Activated CD4-positive, alpha-beta T cell treated with anti-CD3 and anti-CD28 coated beads, Interleukin-2, amount 10 ng/mL, durations not matched to agents 24 days and 14 days (primary cell): ENCODE measurements around the gene L2HGDH. TPM values are rescaled to one million over a fixed set of nuclear protein-coding genes. Genes with fewer than 3 reads are reported as not detected.
"Not testable (repeated sequence)": the region's sequence is repeated elsewhere in the genome, so short reads cannot be mapped to it uniquely, and the experiment has no call there.

Experiments used
- DNase-seq: peaks from one replicate; pipeline ENCODE4 v3.0.0; 2022
- H3K27ac Mint-ChIP-seq: one replicate; pipeline ENCODE4 v1.8.0; 2022; ENCODE audit warnings: mild to moderate bottlenecking, mixed read lengths
- H3K27me3 Mint-ChIP-seq: one replicate; pipeline ENCODE4 v1.8.0; 2022; ENCODE audit warnings: mixed read lengths
- H3K36me3 Mint-ChIP-seq: one replicate; pipeline ENCODE4 v1.8.0; 2022; ENCODE audit warnings: low read depth, mild to moderate bottlenecking, mixed read lengths
- H3K4me1 Mint-ChIP-seq: one replicate; pipeline ENCODE4 v1.8.0; 2021; ENCODE audit warnings: mixed read lengths
- H3K4me3 Mint-ChIP-seq: one replicate; pipeline ENCODE4 v1.8.0; 2022; ENCODE audit warnings: mild to moderate bottlenecking, moderate library complexity, mixed read lengths
- H3K9me3 Mint-ChIP-seq: one replicate; pipeline ENCODE4 v1.8.0; 2021; ENCODE audit warnings: mixed read lengths
- intact Hi-C: fragments of 100-400 bp; cut with micrococcal nuclease; formaldehyde crosslinking; loops from one replicate; pipeline ENCODE4 v1.15.1; 2023
- total RNA-seq: library from RNA; stranded (reverse); gene quantifications from 2 replicates; pipeline ENCODE4 v1.2.3, GENCODE V29; 2022

L2HGDH gene
- 16.8 and 18.0 TPM in 2 replicates for total RNA-seq

DNA sequence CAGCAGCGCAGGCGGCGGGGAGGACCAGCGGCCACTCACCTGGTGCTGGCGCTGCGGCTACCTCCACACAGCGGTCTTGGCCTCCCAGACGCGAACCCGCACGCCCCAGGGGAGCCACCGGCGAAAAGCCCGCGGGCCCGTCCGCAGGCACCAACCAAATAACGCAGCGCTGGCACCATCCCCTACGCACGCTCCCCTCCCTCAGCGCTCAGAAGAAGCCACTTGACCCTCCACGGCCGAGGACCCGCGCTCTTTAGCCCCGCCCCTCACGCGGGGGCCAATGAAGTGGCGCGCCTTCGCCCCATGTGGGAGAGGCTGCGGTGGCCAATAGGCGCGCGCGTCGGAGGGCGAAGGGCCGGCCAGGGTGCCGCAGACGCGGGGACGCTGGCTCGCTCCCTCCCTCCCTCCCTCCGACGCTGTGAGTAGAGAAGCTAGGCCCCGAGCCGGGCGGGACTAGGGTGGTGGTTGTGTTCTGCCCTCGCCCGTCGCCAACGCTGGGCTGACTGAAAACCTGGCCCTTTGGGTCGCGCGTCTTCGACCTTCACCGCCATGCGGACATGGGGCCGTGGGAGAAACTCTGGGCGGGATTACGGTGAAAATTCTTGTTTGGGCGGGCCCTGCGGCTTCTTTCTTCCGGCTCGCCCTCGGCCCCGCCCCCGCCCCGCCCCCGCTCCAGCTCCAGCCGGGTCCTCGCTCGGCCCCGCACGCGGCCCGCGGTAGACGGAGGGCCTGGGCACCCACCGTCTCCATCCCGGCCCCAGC lies at the start of gene L2HGDH, which contains the start of gene DMAC2L:
TSS of gene L2HGDH (minus strand) at position 258 of the 762 bp plus-strand sequence. CDS start at position 179, 79 bp downstream.
TSS of gene DMAC2L (plus strand) at position 353 of the 762 bp plus-strand sequence. CDS start 9,164 bp downstream, outside the sequence.
- H3K4me1 Mint-ChIP-seq: peaks cover 39% of the 10 kb centered on the region
- peak within 1 kb of the TSS; percentile 99 for H3K27ac Mint-ChIP-seq
- H3K9me3 Mint-ChIP-seq: no peaks in the 10 kb centered on the region
- H3K36me3 Mint-ChIP-seq: peaks cover 33% of the 10 kb centered on the region
- H3K4me3 Mint-ChIP-seq: peak within 1 kb of the TSS; percentile 96
- intact Hi-C loops: loop anchor here (1.0 to 5.0 kb wide), 10 partner anchors 9 to 678 kb away; partner anchors contain the start of genes KLHDC2, NIN, SOS2 and VCPKMT
- no peaks in the 10 kb centered on the region for H3K27me3 Mint-ChIP-seq
- peak; percentile 98 for DNase-seq

GRCh38 chr14:50360851-50361250 lies 48.8 kb upstream of the L2HGDH start:
- Mint-ChIP-seq H3K36me3 (peaks cover 23% of the 10 kb centered on the region), H3K4me3 (no peak overlapping the region), H3K27me3 (no peaks in the 10 kb centered on the region), H3K27ac (no peak overlapping the region), H3K4me1 (peaks cover 18% of the 10 kb centered on the region), H3K9me3 (no peaks in the 10 kb centered on the region)
- intact Hi-C loops: no loop called here
- no peak for DNase-seq

- no peak overlapping the region for H3K4me3 Mint-ChIP-seq
- H3K27me3 Mint-ChIP-seq: no peaks in the 10 kb centered on the region
- no peaks in the 10 kb centered on the region for H3K9me3 Mint-ChIP-seq
- peaks cover 27% of the 10 kb centered on the region for H3K36me3 Mint-ChIP-seq
- H3K4me1 Mint-ChIP-seq: peaks cover 18% of the 10 kb centered on the region
- intact Hi-C loops: no loop called here
- no peak overlapping the region for H3K27ac Mint-ChIP-seq
- DNase-seq: no peak
These were observed 48.1 kb upstream of the L2HGDH start for GRCh38 chr14:50360093-50360492.

GRCh38 chr14:50359631-50360030 lies 47.6 kb upstream of the L2HGDH start:
- Mint-ChIP-seq H3K27me3 (no peaks in the 10 kb centered on the region), H3K4me3 (no peak overlapping the region), H3K27ac (no peak overlapping the region), H3K36me3 (peaks cover 27% of the 10 kb centered on the region), H3K9me3 (no peaks in the 10 kb centered on the region), H3K4me1 (peaks cover 18% of the 10 kb centered on the region)
- DNase-seq: no peak
- intact Hi-C loops: no loop called here

DNA sequence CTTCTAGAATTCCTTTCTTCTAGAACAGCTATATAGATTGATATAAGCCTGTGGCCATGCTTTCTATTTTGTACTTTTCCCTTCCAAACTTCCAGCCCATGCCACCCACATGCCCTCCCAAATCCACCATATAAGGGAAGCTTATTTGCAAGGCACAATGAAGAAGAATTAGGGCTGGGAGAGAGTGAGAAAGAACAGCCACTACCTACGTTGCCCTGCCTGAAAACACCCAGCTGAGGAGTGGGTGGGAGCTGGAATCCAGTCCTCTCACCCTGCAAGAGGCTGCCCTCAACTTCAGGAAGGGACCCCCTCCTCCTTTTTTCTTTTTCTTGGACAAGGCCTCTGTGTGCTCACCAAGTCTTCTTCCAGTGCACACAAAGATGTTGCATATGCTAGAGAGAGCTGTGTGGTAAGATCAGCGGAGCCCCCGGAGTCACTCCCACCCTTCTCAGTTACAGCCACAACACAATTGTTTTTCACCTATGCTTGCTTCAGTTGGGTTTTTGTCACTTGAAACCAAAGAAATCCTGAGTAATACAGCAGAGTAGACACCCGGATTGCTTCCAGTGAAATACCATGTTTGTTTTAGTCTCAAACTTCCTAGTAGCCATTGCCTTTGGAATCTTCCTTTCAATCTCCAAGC lies 45.8 kb upstream of the L2HGDH start:
- DNase-seq: no peak
- no peak overlapping the region for H3K27ac Mint-ChIP-seq
- intact Hi-C loops: no loop called here
- peaks cover 7% of the 10 kb centered on the region for H3K4me1 Mint-ChIP-seq
- no peaks in the 10 kb centered on the region for H3K27me3 Mint-ChIP-seq
- peaks cover 27% of the 10 kb centered on the region for H3K36me3 Mint-ChIP-seq
- H3K9me3 Mint-ChIP-seq: no peaks in the 10 kb centered on the region
- H3K4me3 Mint-ChIP-seq: no peak overlapping the region

- Mint-ChIP-seq H3K36me3 (peaks cover 25% of the 10 kb centered on the region), H3K4me3 (no peak overlapping the region), H3K27ac (no peak overlapping the region), H3K4me1 (peaks cover 2% of the 10 kb centered on the region), H3K9me3 (no peaks in the 10 kb centered on the region), H3K27me3 (no peaks in the 10 kb centered on the region)
- intact Hi-C loops: no loop called here
- no peak for DNase-seq
These were observed 45.1 kb upstream of the L2HGDH start for GRCh38 chr14:50357124-50357523.

- DNase-seq, H3K4me1 Mint-ChIP-seq, H3K4me3 Mint-ChIP-seq, H3K27me3 Mint-ChIP-seq, H3K9me3 Mint-ChIP-seq, H3K27ac Mint-ChIP-seq, intact Hi-C loops: not testable (repeated sequence)
- H3K36me3 Mint-ChIP-seq: peaks cover 25% of the 10 kb centered on the region
These were observed 44.3 kb upstream of the L2HGDH start for GRCh38 chr14:50356283-50356682.

- no peak overlapping the region for H3K27ac Mint-ChIP-seq
- no peaks in the 10 kb centered on the region for H3K27me3 Mint-ChIP-seq
- H3K9me3 Mint-ChIP-seq: no peaks in the 10 kb centered on the region
- DNase-seq: no peak
- H3K4me1 Mint-ChIP-seq: peaks cover 3% of the 10 kb centered on the region
- no peak overlapping the region for H3K4me3 Mint-ChIP-seq
- intact Hi-C loops: no loop called here
- H3K36me3 Mint-ChIP-seq: peaks cover 25% of the 10 kb centered on the region
These were observed 43.7 kb upstream of the L2HGDH start for GRCh38 chr14:50355692-50356091.

GRCh38 chr14:50354527-50354926 lies 42.5 kb upstream of the L2HGDH start:
- no peak for DNase-seq
- H3K27me3 Mint-ChIP-seq: no peaks in the 10 kb centered on the region
- H3K4me3 Mint-ChIP-seq: no peak overlapping the region
- H3K27ac Mint-ChIP-seq: no peak overlapping the region
- peaks cover 25% of the 10 kb centered on the region for H3K36me3 Mint-ChIP-seq
- no peaks in the 10 kb centered on the region for H3K9me3 Mint-ChIP-seq
- H3K4me1 Mint-ChIP-seq: peaks cover 2% of the 10 kb centered on the region
- intact Hi-C loops: no loop called here

GRCh38 chr14:50353126-50353525 lies 41.1 kb upstream of the L2HGDH start:
- Mint-ChIP-seq H3K4me1 (peaks cover 2% of the 10 kb centered on the region), H3K27ac (no peak overlapping the region), H3K9me3 (no peaks in the 10 kb centered on the region), H3K4me3 (no peak overlapping the region), H3K36me3 (peaks cover 18% of the 10 kb centered on the region), H3K27me3 (peaks cover 2% of the 10 kb centered on the region)
- no peak for DNase-seq
- intact Hi-C loops: no loop called here

DNA sequence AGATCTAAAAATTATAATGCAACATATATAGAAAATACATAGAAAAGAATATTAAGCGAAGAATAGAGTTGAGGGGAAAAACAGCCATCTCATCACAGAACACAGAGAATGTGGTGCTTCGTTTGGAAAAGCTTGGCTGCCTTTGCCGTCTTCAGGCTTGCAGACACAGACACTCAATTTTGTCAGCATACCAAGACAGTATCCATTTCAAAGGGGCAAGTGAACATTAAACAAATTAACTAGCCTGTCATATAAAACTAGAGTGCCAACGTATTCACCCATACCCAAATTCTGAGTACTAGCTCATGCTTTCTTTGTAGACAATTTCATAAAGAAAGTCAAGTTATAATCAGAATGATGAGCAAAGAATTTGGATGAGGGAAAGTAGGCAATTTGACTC lies 40.6 kb upstream of the L2HGDH start:
- DNase-seq: no peak
- Mint-ChIP-seq H3K36me3 (peaks cover 14% of the 10 kb centered on the region), H3K4me3 (no peak overlapping the region), H3K4me1 (peaks cover 2% of the 10 kb centered on the region), H3K9me3 (no peaks in the 10 kb centered on the region), H3K27me3 (peaks cover 6% of the 10 kb centered on the region), H3K27ac (no peak overlapping the region)
- intact Hi-C loops: no loop called here

DNA sequence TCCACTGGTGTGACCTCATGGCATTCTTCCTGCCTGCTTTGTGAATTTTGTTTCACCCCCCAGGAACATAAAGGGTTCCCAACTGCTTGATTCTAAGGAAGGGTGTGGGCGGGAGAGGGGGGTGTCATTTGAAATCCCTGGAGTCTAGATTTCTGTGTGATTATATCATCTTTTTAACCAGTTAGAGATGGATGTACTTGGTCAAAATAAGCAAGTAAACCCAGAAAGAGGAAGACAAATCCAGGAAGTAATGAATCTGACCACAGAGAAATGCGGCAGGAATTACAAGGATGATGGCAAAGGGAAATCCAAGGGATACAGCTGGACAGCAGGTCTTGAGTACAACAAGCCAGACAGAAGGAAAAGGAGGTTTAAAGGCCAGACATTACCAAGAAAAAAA lies 38.9 kb upstream of the L2HGDH start:
- peaks cover 9% of the 10 kb centered on the region for H3K27me3 Mint-ChIP-seq
- intact Hi-C loops: no loop called here
- peaks cover 4% of the 10 kb centered on the region for H3K4me1 Mint-ChIP-seq
- H3K36me3 Mint-ChIP-seq: peaks cover 5% of the 10 kb centered on the region
- DNase-seq: no peak
- no peak overlapping the region for H3K27ac Mint-ChIP-seq
- H3K9me3 Mint-ChIP-seq: no peaks in the 10 kb centered on the region
- H3K4me3 Mint-ChIP-seq: no peak overlapping the region

DNA sequence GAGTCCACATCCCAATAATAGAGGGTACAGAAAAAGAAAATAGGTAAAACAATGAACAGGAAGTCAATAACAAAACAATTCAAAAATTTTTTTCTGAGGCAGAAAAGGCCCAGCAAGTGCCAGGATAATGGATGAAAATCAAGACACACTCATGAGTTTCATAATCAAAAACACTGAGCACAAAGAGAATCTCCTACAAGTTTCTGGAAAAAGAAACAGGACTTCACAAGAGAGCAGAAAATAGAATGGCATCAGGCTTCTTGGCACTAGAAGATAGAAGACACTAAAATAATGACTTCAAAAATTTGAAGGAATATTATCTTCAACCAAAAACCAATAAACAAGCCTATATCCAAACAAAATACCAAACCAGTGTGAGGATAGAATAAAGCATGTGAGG lies 36.9 kb upstream of the L2HGDH start:
- Mint-ChIP-seq H3K4me1 (peaks cover 12% of the 10 kb centered on the region), H3K27me3 (peaks cover 19% of the 10 kb centered on the region), H3K4me3 (no peak overlapping the region), H3K27ac (no peak overlapping the region), H3K9me3 (no peaks in the 10 kb centered on the region), H3K36me3 (peaks cover 6% of the 10 kb centered on the region)
- intact Hi-C loops: no loop called here
- no peak for DNase-seq

- intact Hi-C loops: no loop called here
- H3K4me1 Mint-ChIP-seq: peaks cover 24% of the 10 kb centered on the region
- H3K27ac Mint-ChIP-seq: no peak overlapping the region
- H3K9me3 Mint-ChIP-seq: no peaks in the 10 kb centered on the region
- no peak for DNase-seq
- H3K27me3 Mint-ChIP-seq: peaks cover 22% of the 10 kb centered on the region
- peaks cover 6% of the 10 kb centered on the region for H3K36me3 Mint-ChIP-seq
- H3K4me3 Mint-ChIP-seq: no peak overlapping the region
These were observed 35.5 kb upstream of the L2HGDH start for GRCh38 chr14:50347521-50347920.
